Naive thymus-derived CD8-positive, alpha-beta T cell (primary cell): ENCODE data around the gene EEF2KMT. TPM values are rescaled to one million over a fixed set of nuclear protein-coding genes. Genes with fewer than 3 reads are reported as not detected.
"Not testable (repeated sequence)": the region's sequence is repeated elsewhere in the genome, so short reads cannot be mapped to it uniquely, and the experiment has no call there.

Experiments used
- ATAC-seq, 2 donors: fragments of 150-1000 bp; cut with Tn5 transposase in 1 of 2; sonication (Bioruptor Pico), chemical (Tn5 transposase) in 1 of 2; 1 replicate in 1 of 2; 2 replicates in 1 of 2; pipeline ENCODE4 v1.10.0; 2021; ENCODE audit warnings: mild to moderate bottlenecking in 2 of 2, moderate library complexity in 2 of 2
- POLR2A ChIA-PET: fragments of 350-600 bp; sonication (Branson Sonifier 250); formaldehyde crosslinking; loops from one replicate; lab custom pipeline; 2021; ENCODE audit warnings: antibody characterized with exemption; lab: Charles Lee
- DNase-seq, 10 donors: peaks; one replicate each; pipeline versions ENCODE4 v3.0.0 to v3.0.0-alpha.2; 2020 to 2022
- H3K27ac Mint-ChIP-seq, 10 donors: one replicate each; pipeline ENCODE4 v1.8.0; 2020 to 2022; ENCODE audit warnings: mild to moderate bottlenecking in 10 of 10, mixed read lengths in 10 of 10, moderate library complexity in 4 of 10, inconsistent platforms in 1 of 10
- H3K27me3 Mint-ChIP-seq, 5 donors: one replicate each; pipeline ENCODE4 v1.8.0; 2021 to 2022; ENCODE audit warnings: mixed read lengths in 5 of 5
- H3K36me3 Mint-ChIP-seq, 3 donors: one replicate each; pipeline ENCODE4 v1.8.0; 2020 to 2022; ENCODE audit warnings: mixed read lengths in 3 of 3, mild to moderate bottlenecking in 2 of 3, inconsistent platforms in 1 of 3
- H3K4me1 Mint-ChIP-seq, 4 donors: one replicate each; pipeline ENCODE4 v1.8.0; 2021 to 2022; ENCODE audit warnings: mixed read lengths in 4 of 4
- H3K4me3 Mint-ChIP-seq, 10 donors: one replicate each; pipeline ENCODE4 v1.8.0; 2020 to 2022; ENCODE audit warnings: mild to moderate bottlenecking in 10 of 10, mixed read lengths in 10 of 10, moderate library complexity in 6 of 10, inconsistent platforms in 1 of 10
- H3K9me3 Mint-ChIP-seq, 9 donors: one replicate each; pipeline ENCODE4 v1.8.0; 2020 to 2022; ENCODE audit warnings: mixed read lengths in 9 of 9, mild to moderate bottlenecking in 3 of 9, inconsistent platforms in 1 of 9, moderate library complexity in 1 of 9
- polyA plus RNA-seq, 3 donors: library from polyadenylated mRNA; unstranded; fragments of 300-500 nt; fragmentation: Illumina TruSeq; gene quantifications; one replicate each; pipeline ENCODE4 v1.2.3, GENCODE V29; 2021
- total RNA-seq, 8 experiments: library from RNA in 2 of 8; stranded (reverse) in 2 of 8; gene quantifications; one replicate each; pipeline ENCODE4 v1.2.3 and lab custom pipeline; 2021 to 2026

Gene EEF2KMT
- total and polyA plus RNA-seq, 5 experiments from 2014 or later = 11.5 to 20.3 (median 11.8) TPM

DNA sequence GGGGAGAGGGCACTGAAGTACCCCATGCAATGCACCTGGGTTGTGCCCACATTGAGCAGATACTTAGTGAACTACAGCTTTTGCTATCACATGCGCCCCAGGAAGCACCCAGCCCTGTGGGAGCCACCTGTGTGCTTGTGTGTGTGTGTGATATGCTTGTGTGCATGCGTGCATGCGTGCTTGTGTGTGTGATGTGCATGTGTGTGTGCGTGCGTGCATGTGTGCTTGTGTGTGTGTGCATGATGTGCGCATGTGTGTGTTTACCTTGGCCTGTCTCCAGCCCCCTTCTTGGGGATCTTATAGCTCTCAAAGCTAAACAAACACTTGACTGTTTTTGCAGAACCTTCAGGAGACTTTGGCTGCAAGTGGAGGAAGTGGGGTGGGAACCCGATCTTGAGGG, 32.7 kb downstream of the EEF2KMT start:
- ATAC-seq (no peak), DNase-seq (no peak)
- H3K4me1 Mint-ChIP-seq = peaks cover 0 to 4% (median under 1%) of the 10 kb centered on the region in 4 donors
- no peaks in the 10 kb centered on the region for H3K9me3 Mint-ChIP-seq
- POLR2A ChIA-PET = no interaction called here
- H3K36me3 Mint-ChIP-seq = no peaks in the 10 kb centered on the region
- no peak overlapping the region for H3K27ac Mint-ChIP-seq
- H3K27me3 Mint-ChIP-seq = peaks cover 0 to 1% (median 0%) of the 10 kb centered on the region in 5 donors
- H3K4me3 Mint-ChIP-seq = no peak overlapping the region

DNA sequence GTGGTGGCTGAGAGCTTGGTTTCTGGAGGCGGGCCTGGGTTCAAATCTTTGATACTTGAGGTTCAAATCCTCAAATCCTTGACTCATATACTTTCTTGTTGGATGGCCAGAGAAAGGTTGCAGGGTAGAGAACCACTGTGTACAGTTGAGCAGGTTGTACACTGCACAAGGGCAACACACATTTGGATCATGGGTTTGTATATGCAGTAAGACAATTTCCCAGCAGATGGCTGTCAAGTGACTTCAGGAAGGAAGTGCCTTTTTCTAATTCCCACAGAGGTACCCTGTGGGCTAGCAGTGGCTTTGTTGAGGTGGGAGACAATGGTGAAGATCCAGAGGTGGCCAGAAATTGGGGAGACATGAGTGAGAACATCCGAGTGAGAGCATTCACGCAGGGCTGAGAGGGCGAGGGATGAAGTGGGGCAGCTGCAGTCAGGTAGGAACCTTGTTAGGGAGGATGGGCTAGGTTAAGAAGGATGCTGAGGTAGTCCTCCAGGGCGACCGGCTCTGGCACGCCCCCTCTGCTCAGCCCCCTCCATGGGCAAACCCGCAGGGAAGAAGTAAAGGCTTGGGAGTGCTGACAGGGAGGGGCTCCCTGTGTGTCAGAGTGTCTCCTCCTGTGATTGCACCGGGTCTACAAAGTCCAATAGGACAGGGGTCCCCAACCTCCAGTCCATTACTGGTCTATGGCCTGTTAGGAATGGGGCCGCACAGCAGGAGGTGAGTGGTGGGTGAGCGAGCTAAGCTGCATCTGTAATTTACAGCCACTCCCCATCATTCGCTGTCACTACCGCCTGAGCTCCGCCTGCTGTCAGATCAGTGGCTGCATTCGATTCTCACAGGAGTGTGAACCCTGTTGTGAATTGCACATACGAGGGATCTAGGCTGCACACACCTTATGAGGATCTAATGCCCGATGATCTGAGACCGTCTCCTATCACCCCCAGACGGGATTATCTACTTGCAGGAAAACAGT, 34.5 kb downstream of the EEF2KMT start:
- H3K27ac Mint-ChIP-seq = no peak overlapping the region
- no peak overlapping the region for H3K4me3 Mint-ChIP-seq
- POLR2A ChIA-PET = no interaction called here
- ATAC-seq (no peak), DNase-seq (no peak)
- no peaks in the 10 kb centered on the region for H3K36me3 Mint-ChIP-seq
- peaks cover 0 to 1% (median 0%) of the 10 kb centered on the region in 5 donors for H3K27me3 Mint-ChIP-seq
- H3K4me1 Mint-ChIP-seq = peaks cover 0 to 4% (median 0%) of the 10 kb centered on the region in 4 donors
- no peaks in the 10 kb centered on the region for H3K9me3 Mint-ChIP-seq

DNA sequence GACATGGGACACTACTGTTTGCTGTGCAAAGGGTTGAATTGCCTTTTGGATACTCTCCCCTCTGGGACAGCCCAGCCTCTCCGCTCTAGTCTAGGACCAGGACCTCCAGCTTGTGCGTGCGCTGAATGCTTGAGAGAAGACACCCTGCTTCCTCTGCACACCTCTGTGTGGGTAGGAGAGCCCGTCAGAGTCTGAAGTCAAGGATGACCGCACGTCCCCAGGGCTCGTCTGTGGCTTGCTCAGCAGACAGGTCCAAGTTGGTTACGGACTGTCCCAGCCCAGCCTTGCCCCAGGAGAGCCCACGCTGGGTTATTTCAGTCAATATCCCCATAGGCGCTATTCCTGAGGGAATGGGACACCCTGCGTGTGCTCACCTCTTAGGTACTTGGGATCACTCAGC, 35.5 kb downstream of the EEF2KMT start:
- H3K4me3 Mint-ChIP-seq = no peak overlapping the region
- POLR2A ChIA-PET = interaction anchor here (0.7 kb wide), 1 partner anchor 12 kb away, joined by 3 read pairs; no protein-coding TSS in a partner anchor
- H3K27ac Mint-ChIP-seq = no peak overlapping the region
- ATAC-seq = no peak
- peaks cover 0 to 4% (median 0%) of the 10 kb centered on the region in 4 donors for H3K4me1 Mint-ChIP-seq
- no peaks in the 10 kb centered on the region for H3K36me3 Mint-ChIP-seq
- DNase-seq = no peak
- H3K9me3 Mint-ChIP-seq = no peaks in the 10 kb centered on the region
- peaks cover 0 to 1% (median 0%) of the 10 kb centered on the region in 5 donors for H3K27me3 Mint-ChIP-seq

GRCh38 chr16:5060073-5060641, 37.4 kb downstream of the EEF2KMT start:
- ATAC-seq = no peak
- Mint-ChIP-seq H3K4me3 (no peak overlapping the region), H3K27ac (no peak overlapping the region), H3K4me1 (peaks cover 0 to 5% (median 3%) of the 10 kb centered on the region in 4 donors), H3K9me3 (no peaks in the 10 kb centered on the region), H3K27me3 (peaks cover 0 to 1% (median 0%) of the 10 kb centered on the region in 5 donors), H3K36me3 (no peaks in the 10 kb centered on the region)
- POLR2A ChIA-PET = interaction anchor here (0.6 kb wide), 1 partner anchor 445 kb away, joined by 4 read pairs; no protein-coding TSS in a partner anchor
- no peak for DNase-seq

DNA sequence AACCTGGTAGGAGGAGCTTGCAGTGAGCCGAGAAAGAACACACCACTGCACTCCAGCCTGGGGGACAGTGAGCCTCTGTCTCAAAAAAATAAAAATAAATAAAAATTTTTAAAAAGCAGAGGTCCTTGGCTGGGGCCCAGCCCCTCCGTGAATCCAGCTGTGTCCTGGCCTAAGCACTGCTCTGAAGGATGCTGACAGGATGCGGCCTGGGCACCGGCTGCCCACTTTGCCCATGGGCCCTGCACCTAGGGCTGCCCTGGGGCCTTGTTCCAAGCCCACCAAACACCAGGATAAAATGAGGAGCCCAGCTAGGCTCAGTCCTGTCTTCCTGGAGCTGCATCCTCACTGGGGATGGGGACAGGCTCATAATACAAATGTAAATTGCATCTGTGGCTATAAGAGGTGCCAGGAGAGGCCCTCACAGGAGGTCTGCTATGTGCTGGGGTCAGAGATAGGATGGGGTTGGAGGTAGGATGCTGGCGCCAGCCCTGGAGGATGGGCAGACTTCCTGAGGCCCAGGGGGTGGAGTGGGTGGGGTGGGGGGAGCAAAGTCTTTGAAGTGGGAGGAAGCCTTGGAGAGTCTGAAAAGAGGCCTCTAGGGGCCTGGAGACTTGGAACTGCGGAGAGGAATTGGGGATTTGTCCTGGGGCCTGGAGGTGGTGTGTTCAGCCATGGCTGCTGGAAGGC, 38.1 kb downstream of the EEF2KMT start:
- peaks cover 0 to 5% (median 3%) of the 10 kb centered on the region in 4 donors for H3K4me1 Mint-ChIP-seq
- H3K36me3 Mint-ChIP-seq = no peaks in the 10 kb centered on the region

DNA sequence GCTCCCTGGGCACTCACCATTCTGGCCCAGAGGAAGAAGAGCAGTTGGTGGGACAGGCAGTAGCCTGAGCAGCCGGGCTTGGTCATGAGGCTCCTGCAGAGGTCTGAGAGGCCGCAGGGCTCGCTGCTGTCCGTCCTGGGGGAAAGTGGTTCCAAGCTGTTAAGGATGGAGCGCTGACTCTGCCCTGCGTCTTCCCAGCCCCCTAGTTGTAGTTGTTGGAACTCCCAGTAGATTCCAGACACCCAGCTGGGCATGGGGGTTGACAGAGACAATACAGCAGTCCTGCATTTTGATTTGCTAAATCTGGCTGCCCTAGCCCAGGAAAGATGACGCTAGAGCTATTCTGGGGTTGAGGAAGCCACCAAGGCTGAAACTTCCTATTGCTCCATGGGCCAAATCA, 39.1 kb downstream of the EEF2KMT start:
- Mint-ChIP-seq H3K36me3 (peaks cover 0 to 2% (median 0%) of the 10 kb centered on the region in 3 donors), H3K27ac (no peak overlapping the region), H3K4me1 (peaks cover 0 to 5% (median 3%) of the 10 kb centered on the region in 4 donors), H3K4me3 (no peak overlapping the region), H3K27me3 (peaks cover 0 to 1% (median 0%) of the 10 kb centered on the region in 5 donors), H3K9me3 (no peaks in the 10 kb centered on the region)
- DNase-seq = no peak
- no peak for ATAC-seq
- POLR2A ChIA-PET = no interaction called here

More for the DNA sequence above, 38.1 kb downstream of the EEF2KMT start:
- ATAC-seq (no peak), DNase-seq (no peak)
- H3K9me3 Mint-ChIP-seq = no peaks in the 10 kb centered on the region
- H3K27ac Mint-ChIP-seq = no peak overlapping the region
- H3K27me3 Mint-ChIP-seq = peaks cover 0 to 1% (median 0%) of the 10 kb centered on the region in 5 donors
- no peak overlapping the region for H3K4me3 Mint-ChIP-seq
- POLR2A ChIA-PET = no interaction called here

GRCh38 chr16:5056352-5056751, 41.2 kb downstream of the EEF2KMT start:
- Mint-ChIP-seq H3K9me3 (peaks cover 0 to 12% (median 0%) of the 10 kb centered on the region in 9 donors), H3K27me3 (no peaks in the 10 kb centered on the region), H3K4me3 (no peak overlapping the region), H3K4me1 (peaks cover 0 to 3% (median 2%) of the 10 kb centered on the region in 4 donors), H3K36me3 (peaks cover 0 to 2% (median 0%) of the 10 kb centered on the region in 3 donors), H3K27ac (no peak overlapping the region)
- POLR2A ChIA-PET = no interaction called here
- ATAC-seq (peak; percentile 80 to 84), DNase-seq (peak; percentile 11 to 77 (median 31))

DNA sequence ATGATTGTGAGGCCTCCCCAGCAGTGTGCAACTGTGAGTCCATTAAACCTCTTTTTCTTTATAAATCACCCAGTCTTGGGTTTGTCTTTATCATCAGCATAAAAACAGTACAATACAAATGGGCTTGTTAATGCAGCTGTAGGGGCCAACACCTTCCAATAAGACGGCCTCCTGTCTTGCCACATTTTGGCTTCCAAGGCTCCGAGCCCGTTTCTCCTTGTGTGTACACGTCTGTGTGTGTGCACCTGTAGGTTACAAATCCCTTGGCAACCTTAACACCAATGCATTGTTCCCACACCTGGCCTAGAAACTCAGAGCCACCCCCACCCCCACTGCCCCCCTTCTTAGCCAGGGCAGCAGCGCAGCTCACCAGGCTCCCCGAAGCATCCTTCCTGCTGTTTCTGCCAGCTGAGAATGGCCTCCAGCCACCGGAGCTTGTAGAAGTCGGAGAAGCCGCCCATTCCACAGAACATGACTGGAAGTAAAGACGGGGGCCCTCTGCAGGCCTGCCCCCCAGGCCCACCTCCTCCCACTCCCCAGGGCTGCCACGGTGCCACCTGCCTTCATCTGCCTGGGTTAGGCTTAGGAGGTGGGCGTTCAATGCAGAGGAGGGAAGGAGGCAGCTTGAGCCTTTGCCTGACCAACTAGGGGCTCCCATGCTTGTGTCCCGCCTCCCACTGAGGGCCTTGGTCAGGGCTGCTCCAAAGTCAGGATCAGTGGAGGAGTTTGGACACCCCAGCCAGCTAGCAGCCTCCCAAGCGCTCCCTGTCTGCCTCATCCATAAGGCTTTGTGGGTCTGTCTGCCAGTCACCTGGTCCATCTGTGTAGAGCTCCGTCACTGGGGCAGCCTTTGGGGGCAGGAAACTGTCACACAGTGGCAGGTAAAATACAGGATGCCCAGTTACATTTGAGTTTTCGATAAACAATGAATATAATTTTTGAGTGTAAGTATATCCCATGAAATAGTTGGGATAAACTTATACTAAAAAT, 42.4 kb downstream of the EEF2KMT start:
- POLR2A ChIA-PET = no interaction called here
- H3K27ac Mint-ChIP-seq = no peak overlapping the region
- ATAC-seq = no peak
- peaks cover 0 to 4% (median 3%) of the 10 kb centered on the region in 4 donors for H3K4me1 Mint-ChIP-seq
- no peak overlapping the region for H3K4me3 Mint-ChIP-seq
- peaks cover 2 to 8% (median 4%) of the 10 kb centered on the region in 3 donors for H3K36me3 Mint-ChIP-seq
- no peaks in the 10 kb centered on the region for H3K27me3 Mint-ChIP-seq
- peaks cover 0 to 24% (median 4%) of the 10 kb centered on the region in 9 donors for H3K9me3 Mint-ChIP-seq
- DNase-seq = no peak

GRCh38 chr16:5046914-5047313, 50.7 kb downstream of the EEF2KMT start:
- H3K4me3 Mint-ChIP-seq = no peak overlapping the region
- DNase-seq (no peak), ATAC-seq (no peak)
- peaks cover 14 to 15% (median 14%) of the 10 kb centered on the region in 3 donors for H3K36me3 Mint-ChIP-seq
- peaks cover 0 to 3% (median 0%) of the 10 kb centered on the region in 4 donors for H3K4me1 Mint-ChIP-seq
- POLR2A ChIA-PET = no interaction called here
- H3K9me3 Mint-ChIP-seq = peaks cover 0 to 23% (median 6%) of the 10 kb centered on the region in 9 donors
- H3K27me3 Mint-ChIP-seq = no peaks in the 10 kb centered on the region
- H3K27ac Mint-ChIP-seq = no peak overlapping the region

DNA sequence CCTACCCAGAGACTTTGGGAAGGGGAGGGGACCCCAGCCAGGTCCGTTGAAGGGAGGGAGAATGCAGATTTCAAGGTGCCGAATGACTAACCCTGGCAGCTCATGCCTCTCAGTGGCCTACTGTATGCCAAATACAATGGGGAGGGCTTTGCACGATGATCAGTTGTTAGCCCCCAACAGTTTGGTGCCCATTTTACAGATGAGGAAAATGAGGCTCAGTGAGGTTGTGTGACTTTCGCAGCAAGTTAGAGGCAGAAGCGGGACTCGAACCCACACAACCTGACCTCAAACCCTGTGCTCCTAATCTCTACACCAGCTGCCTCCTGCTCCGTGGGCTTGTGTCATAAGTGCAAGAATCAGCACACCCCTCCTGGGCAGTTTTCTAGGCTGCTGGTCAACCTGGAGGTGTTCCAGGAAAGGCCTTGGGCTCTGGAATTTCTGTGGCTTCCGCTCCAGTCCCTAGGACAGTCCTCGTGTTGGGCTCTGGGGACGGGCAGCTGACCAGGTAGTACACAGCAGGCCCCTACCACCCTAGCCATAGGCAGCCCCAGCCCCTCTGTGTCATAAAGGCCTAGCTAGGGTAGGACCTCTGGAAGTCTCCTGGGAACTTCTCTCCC, 52.0 kb downstream of the EEF2KMT start:
- ATAC-seq = no peak
- Mint-ChIP-seq H3K27me3 (no peaks in the 10 kb centered on the region), H3K9me3 (peaks cover 0 to 13% (median 0%) of the 10 kb centered on the region in 9 donors), H3K4me1 (no peaks in the 10 kb centered on the region), H3K27ac (no peak overlapping the region), H3K4me3 (no peak overlapping the region), H3K36me3 (peaks cover 10 to 14% (median 13%) of the 10 kb centered on the region in 3 donors)
- DNase-seq = no peak
- POLR2A ChIA-PET = no interaction called here

DNA sequence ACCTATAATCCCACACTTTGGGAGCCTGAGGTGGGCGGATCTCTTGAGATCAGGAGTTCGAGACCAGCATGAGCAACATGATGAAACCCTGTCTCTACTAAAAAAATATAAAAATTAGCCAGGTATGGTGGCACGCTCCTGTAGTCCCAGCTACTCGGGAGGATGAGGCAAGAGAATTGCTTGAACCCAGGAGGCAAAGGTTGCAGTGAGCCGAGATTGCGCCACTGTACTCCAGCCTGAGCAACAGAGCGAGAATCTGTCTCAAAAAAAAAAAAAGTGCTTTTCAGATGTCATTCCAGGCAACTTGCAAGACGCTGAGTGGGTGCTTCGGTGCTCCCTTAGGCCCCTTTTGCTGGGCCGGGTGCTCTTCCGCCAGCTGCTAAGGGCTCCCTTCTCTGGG, 53.0 kb downstream of the EEF2KMT start:
- H3K4me3 Mint-ChIP-seq, H3K4me1 Mint-ChIP-seq, DNase-seq, H3K27me3 Mint-ChIP-seq, POLR2A ChIA-PET, ATAC-seq, H3K9me3 Mint-ChIP-seq, H3K27ac Mint-ChIP-seq: not testable (repeated sequence)
- H3K36me3 Mint-ChIP-seq = peaks cover 3 to 14% (median 10%) of the 10 kb centered on the region in 3 donors
